ENCODE results near the gene KCND1.

KCND1 gene

GRCh38 chrX:48936429-48937053 lies 35.1 kb downstream of the KCND1 start:
- no peak for DNase-seq

GRCh38 chrX:48935301-48935670 lies 36.4 kb downstream of the KCND1 start:
- no peak for DNase-seq

GRCh38 chrX:48934581-48935300 lies 36.9 kb downstream of the KCND1 start:
- no peak for DNase-seq

GRCh38 chrX:48933757-48934156 lies 37.9 kb downstream of the KCND1 start:
- no peak for DNase-seq

- no peak for DNase-seq
Observed at GRCh38 chrX:48927736-48928382, 43.8 kb downstream of the KCND1 start.

- DNase-seq, result no peak
Observed at GRCh38 chrX:48927123-48927522, 44.5 kb downstream of the KCND1 start.

GRCh38 chrX:48924270-48924669 lies 47.4 kb downstream of the KCND1 start:
- no peak for DNase-seq

GRCh38 chrX:48923771-48924170 lies 47.9 kb downstream of the KCND1 start:
- no peak for DNase-seq

- no peak for DNase-seq
Observed at GRCh38 chrX:48920718-48921104, 50.9 kb downstream of the KCND1 start.

- no peak for DNase-seq
Observed at GRCh38 chrX:48919947-48920717, 51.5 kb downstream of the KCND1 start.

- DNase-seq, result no peak
Observed at GRCh38 chrX:48919360-48919841, 52.2 kb downstream of the KCND1 start.

- peak; percentile 83 for DNase-seq
Observed at GRCh38 chrX:48918643-48919340, 52.9 kb downstream of the KCND1 start, which contains the start of gene PIM2. Gene PIM2, minus strand, starts transcription at chrX:48919024. Its CDS starts 190 bp downstream, at chrX:48918834.

- no peak for DNase-seq
Observed at GRCh38 chrX:48918301-48918642, 53.4 kb downstream of the KCND1 start.

- DNase-seq, result peak; percentile 81
Observed at GRCh38 chrX:48917139-48918001, 54.3 kb downstream of the KCND1 start.

GRCh38 chrX:48914593-48915493 lies 56.8 kb downstream of the KCND1 start:
- no peak for DNase-seq

- no peak for DNase-seq
Observed at GRCh38 chrX:48913605-48914366, 57.9 kb downstream of the KCND1 start.

GRCh38 chrX:48911412-48912182 lies 60.0 kb downstream of the KCND1 start, which contains the start of gene SLC35A2:
Gene SLC35A2, minus strand, starts transcription at chrX:48911646. Its CDS starts 10 bp downstream, at chrX:48911636.
- DNase-seq, result peak; percentile 53
